Inferior parietal cortex (tissue), 1 donor: ENCODE measurements around the gene TK2.
"Not testable (repeated sequence)": the region's sequence is repeated elsewhere in the genome, so short reads cannot be mapped to it uniquely, and the experiment has no call there.

Experiments
- DNase-seq: peaks from one replicate; pipeline ENCODE4 v3.0.0-alpha.2; 2016; ENCODE audit errors: extremely low spot score

Gene TK2

DNA sequence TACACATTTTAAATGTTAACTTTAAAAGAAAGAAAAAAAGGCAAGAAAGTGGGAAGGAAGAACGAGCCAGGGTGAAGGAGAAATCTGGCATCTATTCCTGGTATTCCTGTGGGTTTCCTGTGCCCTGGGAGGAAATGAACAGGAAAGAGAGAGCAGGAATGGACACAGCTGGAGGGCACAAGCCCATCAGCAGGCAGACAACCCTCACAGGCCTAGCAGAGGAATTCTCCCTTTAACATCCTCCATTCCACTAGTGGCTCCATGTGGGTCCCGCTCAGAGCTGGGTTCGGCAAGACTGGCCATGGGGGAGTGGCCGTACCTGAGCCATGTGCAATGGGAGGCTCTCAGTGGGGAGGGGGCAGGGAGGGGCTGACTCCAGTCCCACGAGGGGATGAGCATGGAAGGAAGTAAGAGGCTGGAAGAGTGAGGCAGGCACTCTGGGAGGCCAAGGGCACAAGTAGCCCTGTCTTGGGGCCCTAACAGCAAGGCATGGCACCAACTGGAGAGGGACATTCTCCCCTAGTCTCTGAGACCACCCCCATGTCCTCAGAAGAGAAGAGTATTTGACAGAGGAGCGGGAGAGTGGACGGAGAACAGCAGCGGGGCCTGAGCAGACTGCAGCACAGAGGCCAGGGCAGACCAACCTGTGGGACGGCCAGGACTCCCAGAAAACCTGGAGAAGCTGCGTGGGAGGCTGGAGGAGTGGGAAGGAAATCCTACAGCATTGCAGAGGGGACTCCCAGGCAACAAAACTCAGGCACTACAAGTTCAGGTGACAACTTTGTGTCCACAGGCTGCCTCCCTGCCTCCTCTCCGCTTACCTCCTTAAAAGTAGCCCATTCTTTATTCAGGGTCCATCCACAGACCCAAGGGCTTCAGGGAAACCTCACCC, 30.2 kb downstream of the TK2 start:
- no peak for DNase-seq

GRCh38 chr16:66517586-66518263, 32.2 kb downstream of the TK2 start:
- DNase-seq = no peak

GRCh38 chr16:66516808-66517585, 32.9 kb downstream of the TK2 start:
- peak; percentile 87 for DNase-seq

- DNase-seq = no peak
Measured at GRCh38 chr16:66516509-66516807, 33.5 kb downstream of the TK2 start.

DNA sequence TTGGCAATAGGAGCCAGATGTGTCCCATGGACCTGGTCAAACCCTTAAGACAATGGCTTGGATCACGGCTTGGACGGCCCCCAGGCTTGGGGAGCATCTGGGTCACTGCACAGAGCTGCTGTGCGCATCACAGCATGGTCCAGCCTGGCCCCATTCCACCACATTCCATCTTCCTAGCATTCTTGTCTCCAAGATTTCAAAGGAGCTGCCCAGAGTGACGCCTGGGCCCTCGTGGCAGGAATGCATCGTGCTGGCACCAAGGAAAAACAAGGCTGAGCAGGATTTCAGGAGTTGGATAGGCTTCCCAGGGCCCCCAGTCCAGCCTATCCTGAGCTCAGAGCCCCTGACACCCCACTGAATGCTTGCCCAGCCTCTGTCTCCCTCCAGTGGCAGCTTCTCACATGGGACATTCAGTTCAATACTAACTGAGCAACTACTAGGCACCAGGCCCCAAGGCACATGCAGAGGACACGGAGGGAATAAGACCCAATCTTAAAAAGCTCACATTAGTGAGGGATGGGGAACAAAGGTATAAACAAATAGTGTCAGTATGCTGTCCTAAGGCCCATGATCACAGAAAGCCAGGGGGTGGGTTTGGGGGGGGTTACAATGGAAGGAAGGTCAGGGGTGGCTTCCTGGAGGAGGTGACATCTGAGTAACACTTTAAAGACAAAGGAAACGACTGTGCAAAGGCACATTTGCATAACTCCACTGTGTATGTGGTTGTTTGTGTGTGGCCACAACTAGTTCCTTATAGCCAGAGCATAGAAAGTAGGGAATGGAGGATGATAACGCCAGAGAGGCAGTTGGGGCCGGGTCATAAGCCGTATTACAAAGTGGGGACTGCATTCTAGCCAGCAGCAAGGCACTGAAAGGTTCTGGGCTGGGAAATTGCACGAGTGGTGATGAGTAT, 34.1 kb downstream of the TK2 start:
- DNase-seq = no peak

GRCh38 chr16:66514980-66515595, 34.8 kb downstream of the TK2 start:
- DNase-seq = not testable (repeated sequence)

DNA sequence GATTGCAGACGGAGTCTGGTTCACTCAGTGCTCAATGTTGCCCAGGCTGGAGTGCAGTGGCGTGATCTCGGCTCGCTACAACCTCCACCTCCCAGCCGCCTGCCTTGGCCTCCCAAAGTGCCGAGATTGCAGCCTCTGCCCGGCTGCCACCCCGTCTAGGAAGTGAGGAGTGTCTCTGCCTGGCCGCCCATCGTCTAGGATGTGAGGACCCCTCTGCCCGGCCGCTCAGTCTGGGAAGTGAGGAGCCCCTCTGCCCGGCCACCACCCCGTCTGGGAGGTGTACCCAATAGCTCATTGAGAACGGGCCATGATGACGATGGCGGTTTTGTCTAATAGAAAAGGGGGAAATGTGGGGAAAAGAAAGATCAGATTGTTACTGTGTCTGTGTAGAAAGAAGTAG, 35.5 kb downstream of the TK2 start:
- not testable (repeated sequence) for DNase-seq

DNA sequence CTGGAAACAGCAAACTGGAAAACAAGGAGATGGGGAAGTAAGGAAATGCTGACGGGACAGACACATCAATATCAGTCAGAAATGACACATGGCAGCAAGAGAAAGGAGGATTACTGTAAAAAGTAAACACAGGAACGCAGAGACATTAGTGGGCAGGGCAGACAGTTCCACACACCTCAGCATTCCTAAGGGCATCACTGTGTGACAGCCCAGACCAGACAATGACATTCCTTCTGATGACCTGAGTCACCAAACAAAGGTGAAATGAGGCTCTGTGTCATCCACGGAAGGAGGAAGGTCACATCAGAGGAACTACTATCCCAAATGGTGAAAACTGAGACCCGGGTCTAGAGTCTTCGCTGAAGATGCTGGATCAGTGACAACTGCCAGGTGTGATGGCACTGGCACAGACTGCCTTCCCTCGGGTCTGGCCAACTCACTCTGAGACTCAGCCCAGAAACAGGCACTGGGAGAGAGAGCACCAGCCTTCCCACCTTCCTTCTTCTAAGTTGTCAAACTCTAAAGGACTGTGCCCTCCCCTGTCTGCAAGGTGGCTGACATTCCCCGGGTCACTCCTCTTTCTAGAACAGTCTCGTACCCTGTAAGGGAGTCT, 36.7 kb downstream of the TK2 start:
- no peak for DNase-seq

DNA sequence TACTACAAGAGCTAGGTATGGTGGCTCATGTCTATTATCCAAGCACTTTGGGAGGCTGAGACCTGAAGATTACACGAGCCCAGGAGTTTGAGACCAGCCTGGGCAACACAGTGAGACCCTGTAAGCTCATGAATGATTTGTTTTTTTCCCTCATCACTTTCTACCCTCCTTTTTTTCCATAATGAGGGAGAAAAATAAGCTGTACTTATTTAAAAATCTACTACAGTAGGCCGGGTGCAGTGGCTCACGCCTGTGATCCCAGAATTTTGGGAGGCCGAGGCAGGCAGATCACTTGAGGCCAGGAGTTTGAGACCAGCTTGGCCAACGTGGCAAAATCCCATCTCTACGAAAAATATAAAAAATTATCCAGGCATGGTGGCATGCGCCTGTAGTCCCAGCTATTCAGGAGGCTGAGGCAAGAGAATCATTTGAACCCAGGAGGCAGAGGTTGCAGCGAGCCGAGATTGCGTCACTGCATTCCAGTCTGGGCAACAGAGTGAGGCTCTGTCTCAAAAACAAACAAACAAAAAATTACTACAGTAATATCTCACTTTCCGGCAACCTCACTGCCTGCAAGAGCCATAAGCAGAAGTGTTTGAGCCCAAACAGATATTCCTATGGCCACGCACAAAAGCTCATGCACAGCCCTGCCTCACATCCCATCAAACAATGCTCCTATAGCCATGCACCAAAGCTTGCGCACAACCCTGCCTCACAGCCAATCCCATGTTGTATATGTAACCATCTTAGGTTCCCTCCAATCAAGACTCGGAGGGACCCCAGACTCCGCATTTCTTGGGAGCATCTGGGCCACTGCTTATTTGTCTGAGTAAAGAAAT, 37.4 kb downstream of the TK2 start:
- no peak for DNase-seq

DNA sequence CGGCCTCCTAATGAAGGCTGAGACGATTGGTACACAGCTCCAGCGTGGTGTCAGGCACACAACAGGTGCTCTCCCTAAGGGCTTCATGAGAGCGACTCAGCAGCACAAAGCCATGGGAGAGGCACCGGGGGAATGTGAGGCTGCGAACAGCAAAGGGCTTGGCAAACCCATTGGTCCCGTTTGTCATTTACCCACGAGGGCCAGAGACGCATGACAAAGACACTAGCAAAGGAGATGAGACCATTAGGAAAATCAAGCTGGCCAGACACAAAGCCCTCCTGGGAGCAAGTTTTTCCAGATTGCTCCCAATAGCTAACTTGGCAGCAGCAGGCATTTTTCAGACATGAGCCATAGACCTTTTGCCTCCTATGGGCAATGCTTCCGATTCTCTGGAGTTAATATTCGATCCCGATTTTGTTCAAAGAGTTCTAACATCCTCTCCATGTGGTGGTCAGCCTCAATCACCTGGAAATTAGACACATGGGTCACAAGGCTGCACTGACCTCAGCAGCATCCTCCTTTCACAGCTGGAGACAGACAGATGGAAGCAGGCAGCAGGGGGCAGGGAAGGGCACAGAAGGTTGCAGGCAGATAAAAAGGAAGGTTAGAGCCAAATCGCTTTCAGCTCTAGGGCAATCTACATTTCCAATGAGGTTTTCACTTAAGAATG, 38.2 kb downstream of the TK2 start:
- DNase-seq = no peak

DNA sequence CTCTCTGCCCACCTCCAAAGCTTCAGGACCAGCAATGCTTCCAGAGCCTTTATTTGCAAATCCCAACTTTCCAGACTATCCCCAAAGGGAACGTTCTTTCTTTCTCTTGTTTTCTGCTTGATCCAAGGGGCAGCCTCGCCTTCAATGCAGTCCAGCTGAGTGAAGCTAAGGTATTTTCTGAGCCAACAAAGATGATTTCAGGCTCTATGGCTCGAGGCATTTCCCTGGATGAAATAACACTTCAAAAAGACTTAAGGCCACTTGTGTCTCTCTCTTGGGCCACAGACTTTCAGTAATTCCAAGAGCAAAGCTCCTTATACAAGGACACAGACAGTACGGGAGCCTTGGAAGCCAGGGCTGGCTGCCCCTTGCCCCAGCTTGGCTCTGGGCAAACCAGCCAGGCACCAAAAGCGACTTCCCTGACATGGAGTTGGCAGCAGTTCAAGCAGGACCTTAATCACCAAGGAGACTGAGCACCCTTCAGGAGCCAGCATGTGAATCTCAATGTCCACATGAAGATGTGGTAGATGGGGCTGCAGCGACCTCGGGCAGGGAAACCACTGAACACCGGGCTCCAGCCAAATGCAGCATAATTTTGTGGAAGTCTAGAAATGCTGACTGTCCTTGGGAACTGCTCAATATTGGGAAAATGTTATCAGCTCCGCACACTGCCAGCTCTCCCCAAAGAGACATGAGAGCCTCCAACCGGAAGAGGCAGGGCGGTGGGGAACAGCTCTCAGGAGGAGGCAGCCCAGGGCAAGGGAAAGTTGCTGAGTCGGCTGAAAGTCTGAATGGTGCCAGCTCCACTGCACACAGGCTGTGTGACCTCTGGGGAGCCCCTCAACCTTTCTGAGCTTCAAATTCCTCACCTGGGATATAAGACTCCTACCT, 39.0 kb downstream of the TK2 start:
- no peak for DNase-seq

DNA sequence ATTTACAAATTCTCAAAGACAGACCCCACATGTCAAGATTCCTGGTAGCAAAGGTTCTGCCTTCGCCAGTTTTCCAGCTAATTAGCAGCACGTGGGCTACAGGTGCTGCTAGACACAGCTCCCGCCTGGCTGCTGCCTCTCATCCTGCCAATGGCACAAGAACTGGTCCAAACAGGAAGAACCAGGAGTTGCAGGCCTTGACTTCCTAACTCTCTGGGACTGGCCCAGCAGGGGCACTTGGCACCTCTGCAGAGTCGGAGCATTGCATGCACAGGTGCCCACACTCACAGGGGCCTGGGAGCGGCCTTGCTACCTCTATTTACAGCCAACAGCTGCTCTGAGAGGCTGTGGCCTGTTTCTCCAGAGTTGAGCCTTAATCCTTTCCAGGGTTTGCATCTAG, 39.6 kb downstream of the TK2 start:
- no peak for DNase-seq

DNA sequence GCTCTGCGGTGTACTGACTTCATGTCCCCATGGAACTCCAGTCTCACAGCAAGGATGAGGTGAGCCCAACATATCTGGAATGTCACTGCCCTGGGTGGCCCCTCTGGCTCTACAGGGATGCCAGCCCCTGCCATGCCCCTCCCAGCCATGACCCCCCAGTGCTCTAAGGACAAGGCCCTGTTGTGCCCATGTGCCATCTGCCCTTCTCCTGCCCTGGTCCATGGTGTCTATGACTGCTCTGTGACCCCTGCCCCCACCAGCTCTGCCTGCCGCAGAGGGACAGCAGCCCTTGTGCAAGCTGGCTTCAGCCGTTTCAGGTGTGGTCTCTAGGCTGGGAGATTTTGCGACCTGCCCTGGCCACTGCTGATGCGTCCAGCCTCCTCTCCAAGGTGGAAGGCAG, 40.3 kb downstream of the TK2 start:
- no peak for DNase-seq

GRCh38 chr16:66508914-66509496, 40.9 kb downstream of the TK2 start:
- no peak for DNase-seq

DNA sequence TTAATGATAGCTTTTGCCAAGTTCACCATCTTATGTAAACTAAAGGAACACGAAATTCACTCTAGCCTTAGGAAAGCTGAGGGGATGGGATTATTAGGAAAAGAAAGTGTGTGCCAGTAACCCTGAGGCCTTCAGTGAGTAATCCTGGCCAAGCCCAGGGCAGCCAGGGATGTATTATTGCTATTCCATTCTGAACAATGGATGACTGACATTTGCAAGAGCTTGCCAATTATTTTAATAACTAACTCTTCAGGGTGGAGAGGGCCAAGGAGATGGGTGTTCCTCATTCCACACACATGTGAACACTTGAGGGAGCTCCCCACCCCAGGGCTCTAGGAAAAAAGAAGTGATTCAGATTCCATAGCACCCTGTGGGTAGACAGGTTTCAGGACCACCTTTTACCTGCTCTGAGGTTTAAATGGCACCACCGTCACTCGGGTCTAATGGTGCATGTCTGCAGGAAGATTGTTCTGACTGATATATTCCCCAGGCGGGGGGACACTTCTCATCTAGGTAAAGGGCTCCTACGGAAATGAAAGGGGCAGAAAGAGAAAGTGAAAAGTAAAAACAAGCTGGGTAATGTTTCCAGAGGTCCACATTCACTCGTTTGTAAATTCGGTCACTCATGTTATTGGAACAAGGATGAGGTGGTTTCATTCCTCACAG, 41.5 kb downstream of the TK2 start:
- DNase-seq = no peak

DNA sequence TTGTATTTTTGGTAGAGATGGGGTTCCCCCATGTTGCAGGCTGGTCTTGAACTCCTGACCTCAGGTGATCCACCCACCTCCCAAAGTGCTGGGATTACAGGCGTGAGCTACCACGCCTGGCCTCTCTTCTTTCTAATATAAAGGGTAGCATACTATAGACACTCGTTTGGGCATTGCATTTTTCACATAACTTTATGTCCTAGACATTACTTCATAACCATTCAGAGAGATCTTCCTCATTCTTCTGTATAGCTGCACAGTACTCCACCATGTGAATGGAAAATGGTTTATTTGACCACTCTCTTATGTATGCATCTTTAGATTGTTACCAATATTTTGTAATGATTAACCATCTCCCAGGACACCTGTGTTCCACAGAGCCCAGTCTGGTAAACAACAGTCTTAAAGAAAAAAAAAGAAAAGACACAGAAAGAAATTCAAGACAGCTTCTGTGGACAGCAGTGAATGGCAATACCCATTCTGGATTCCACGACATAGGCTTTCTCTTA, 42.1 kb downstream of the TK2 start:
- no peak for DNase-seq

- DNase-seq = no peak
Measured at GRCh38 chr16:66503612-66504011, 46.3 kb downstream of the TK2 start.
